ENCODE measurements around the gene SPTSSB.

DNA sequence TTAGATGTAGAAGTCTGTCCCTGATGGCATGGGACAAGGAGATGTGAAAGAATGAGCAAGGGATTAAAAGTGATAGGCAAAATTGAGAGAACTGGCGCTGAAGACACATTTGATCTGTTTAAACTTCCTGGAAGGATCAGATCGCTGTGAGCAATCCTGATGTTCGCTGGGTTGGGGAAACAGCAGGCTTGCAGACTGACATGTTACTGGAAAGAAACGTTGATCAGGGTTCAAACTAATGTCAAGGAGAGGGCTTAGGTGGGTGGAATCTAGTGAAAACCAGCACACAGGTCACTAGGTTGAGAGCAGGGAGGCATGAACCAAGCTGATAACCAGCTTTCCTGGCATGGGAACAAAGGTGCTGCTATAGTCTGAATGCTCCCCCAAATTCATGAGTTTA lies 34.5 kb upstream of the SPTSSB start:
- TF ChIP-seq, protein P1, sequence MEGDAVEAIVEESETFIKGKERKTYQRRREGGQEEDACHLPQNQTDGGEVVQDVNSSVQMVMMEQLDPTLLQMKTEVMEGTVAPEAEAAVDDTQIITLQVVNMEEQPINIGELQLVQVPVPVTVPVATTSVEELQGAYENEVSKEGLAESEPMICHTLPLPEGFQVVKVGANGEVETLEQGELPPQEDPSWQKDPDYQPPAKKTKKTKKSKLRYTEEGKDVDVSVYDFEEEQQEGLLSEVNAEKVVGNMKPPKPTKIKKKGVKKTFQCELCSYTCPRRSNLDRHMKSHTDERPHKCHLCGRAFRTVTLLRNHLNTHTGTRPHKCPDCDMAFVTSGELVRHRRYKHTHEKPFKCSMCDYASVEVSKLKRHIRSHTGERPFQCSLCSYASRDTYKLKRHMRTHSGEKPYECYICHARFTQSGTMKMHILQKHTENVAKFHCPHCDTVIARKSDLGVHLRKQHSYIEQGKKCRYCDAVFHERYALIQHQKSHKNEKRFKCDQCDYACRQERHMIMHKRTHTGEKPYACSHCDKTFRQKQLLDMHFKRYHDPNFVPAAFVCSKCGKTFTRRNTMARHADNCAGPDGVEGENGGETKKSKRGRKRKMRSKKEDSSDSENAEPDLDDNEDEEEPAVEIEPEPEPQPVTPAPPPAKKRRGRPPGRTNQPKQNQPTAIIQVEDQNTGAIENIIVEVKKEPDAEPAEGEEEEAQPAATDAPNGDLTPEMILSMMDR (IDR thresholded peaks at IDR 0.05; ENCODE audit: poor library complexity) = no peak
- TF ChIP-seq EZH2 (IDR thresholded peaks at IDR 0.05; ENCODE audit: borderline replicate concordance) (no peak), EZH2phosphoT487 (IDR thresholded peaks at IDR 0.05; ENCODE audit: low read depth, severe bottlenecking, unreplicated experiment) (no peak)

All from hepatocyte (in vitro differentiated cells).